Measurements from ENCODE around the gene MEF2A.

GRCh38 chr15:99593070-99593469 lies 27.3 kb downstream of the MEF2A start:
- TF ChIP-seq TAF1 (IDR thresholded peaks at IDR 0.05; ENCODE audit: borderline replicate concordance, insufficient read depth, low read length) = no peak
- TF ChIP-seq SIN3A (IDR thresholded peaks at IDR 0.05; ENCODE audit: borderline replicate concordance, insufficient read depth, low read length) = no peak
- TF ChIP-seq POLR2AphosphoS5 (IDR thresholded peaks at IDR 0.05; ENCODE audit: low read depth, low read length) = no peak
- no peak for TF ChIP-seq REST (IDR thresholded peaks at IDR 0.05; ENCODE audit: insufficient read depth in 1 of 2, low read depth in 2 of 2, low read length in 2 of 2)
